Osteocyte (in vitro differentiated cells): Measurements from ENCODE around the gene CX3CL1. TPM values are rescaled to one million over a fixed set of nuclear protein-coding genes. Genes with fewer than 3 reads are reported as not detected.

Experiments
- DNase-seq: peaks from one replicate; pipeline ENCODE4 v3.0.0; 2021; ENCODE audit warnings: mixed read lengths; ENCODE audit not compliant: unreplicated experiment; ENCODE audit errors: extremely low spot score
- H3K27ac Mint-ChIP-seq: one replicate; pipeline ENCODE4 v1.8.0; 2021; ENCODE audit warnings: mild to moderate bottlenecking, mixed read lengths; ENCODE audit not compliant: unreplicated experiment
- H3K27me3 Mint-ChIP-seq: one replicate; pipeline ENCODE4 v1.8.0; 2021; ENCODE audit warnings: mixed read lengths; ENCODE audit not compliant: unreplicated experiment
- H3K36me3 Mint-ChIP-seq: one replicate; pipeline ENCODE4 v1.8.0; 2021; ENCODE audit warnings: mixed read lengths; ENCODE audit not compliant: unreplicated experiment
- H3K4me1 Mint-ChIP-seq: one replicate; pipeline ENCODE4 v1.8.0; 2021; ENCODE audit warnings: mixed read lengths; ENCODE audit not compliant: unreplicated experiment
- H3K4me3 Mint-ChIP-seq: one replicate; pipeline ENCODE4 v1.8.0; 2021; ENCODE audit warnings: mild to moderate bottlenecking, moderate library complexity, mixed read lengths; ENCODE audit not compliant: unreplicated experiment
- H3K9me3 Mint-ChIP-seq: one replicate; pipeline ENCODE4 v1.8.0; 2021; ENCODE audit warnings: mixed read lengths; ENCODE audit not compliant: unreplicated experiment
- CTCF ChIP-seq: fragments of 200-600 bp; sonication (generic); IDR thresholded peaks from 2 replicates; pipeline ENCODE4 v1.5.0; 2021; ENCODE audit warnings: antibody characterized with exemption, mild to moderate bottlenecking, moderate library complexity
- long read RNA-seq: library from polyadenylated mRNA; unstranded; transcript quantifications from one replicate; pipeline ENCODE4 v2.0.0, GENCODE V29; 2021
- total RNA-seq: library from RNA; stranded (reverse); gene quantifications from 2 replicates; pipeline ENCODE4 v1.2.1, GENCODE V29; 2021

Gene CX3CL1
- total RNA-seq, result 2.3 and 2.6 TPM in 2 replicates
- long read RNA-seq, result 0 reads

GRCh38 chr16:57372372-57373116, at the start of gene CX3CL1:
TSS of gene CX3CL1 (plus strand) at chr16:57372490. CDS start at chr16:57372569, 79 bp downstream.
- H3K27me3 Mint-ChIP-seq, result peaks cover 14% of the 10 kb centered on the region
- peaks cover 18% of the 10 kb centered on the region for H3K4me1 Mint-ChIP-seq
- TF ChIP-seq CTCF, result peak; percentile 32
- H3K36me3 Mint-ChIP-seq, result no peaks in the 10 kb centered on the region
- no peak within 1 kb of the TSS for H3K27ac Mint-ChIP-seq
- H3K9me3 Mint-ChIP-seq, result no peaks in the 10 kb centered on the region
- no peak for DNase-seq
- H3K4me3 Mint-ChIP-seq, result peak within 1 kb of the TSS; percentile 48

- Mint-ChIP-seq H3K9me3 (peaks cover 6% of the 10 kb centered on the region), H3K4me1 (no peaks in the 10 kb centered on the region), H3K27ac (no peak overlapping the region), H3K4me3 (no peak overlapping the region), H3K27me3 (peaks cover 24% of the 10 kb centered on the region), H3K36me3 (no peaks in the 10 kb centered on the region)
- no peak for TF ChIP-seq CTCF
- no peak for DNase-seq
These were observed 47.5 kb upstream of the CX3CL1 start for GRCh38 chr16:57324749-57325148.

GRCh38 chr16:57325458-57325857, 46.8 kb upstream of the CX3CL1 start:
- Mint-ChIP-seq H3K4me1 (peaks cover 1% of the 10 kb centered on the region), H3K36me3 (no peaks in the 10 kb centered on the region), H3K9me3 (peaks cover 6% of the 10 kb centered on the region), H3K27me3 (peaks cover 31% of the 10 kb centered on the region), H3K4me3 (no peak overlapping the region), H3K27ac (no peak overlapping the region)
- no peak for TF ChIP-seq CTCF
- DNase-seq, result peak; percentile 17

- Mint-ChIP-seq H3K36me3 (no peaks in the 10 kb centered on the region), H3K27ac (no peak overlapping the region), H3K4me1 (peaks cover 1% of the 10 kb centered on the region), H3K27me3 (peaks cover 69% of the 10 kb centered on the region), H3K9me3 (peaks cover 10% of the 10 kb centered on the region), H3K4me3 (no peak overlapping the region)
- TF ChIP-seq CTCF, result no peak
- DNase-seq, result peak; percentile 40
These were observed 42.5 kb upstream of the CX3CL1 start for GRCh38 chr16:57329718-57330327.

GRCh38 chr16:57331355-57331754, 40.9 kb upstream of the CX3CL1 start:
- Mint-ChIP-seq H3K27ac (no peak overlapping the region), H3K4me3 (no peak overlapping the region), H3K4me1 (peaks cover 1% of the 10 kb centered on the region), H3K36me3 (no peaks in the 10 kb centered on the region), H3K9me3 (peaks cover 10% of the 10 kb centered on the region), H3K27me3 (peaks cover 80% of the 10 kb centered on the region)
- TF ChIP-seq CTCF, result no peak
- DNase-seq, result peak; percentile 17
